Activated CD8-positive, alpha-beta memory T cell treated with anti-CD3 and anti-CD28 coated beads for 48 hours (primary cell): ENCODE results near the gene TRIM29.

ENCODE experiments used
- DNase-seq, 3 experiments: peaks; one replicate each; pipeline ENCODE4 v3.0.0-alpha.2; 2020; ENCODE audit warnings: low read depth in 2 of 3, low spot score in 2 of 3

Gene TRIM29

GRCh38 chr11:120097721-120098385 lies 40.1 kb downstream of the TRIM29 start:
- DNase-seq = no peak

GRCh38 chr11:120096369-120097191 lies 41.3 kb downstream of the TRIM29 start:
- DNase-seq = no peak

- DNase-seq = no peak
Observed at GRCh38 chr11:120095516-120095915, 42.4 kb downstream of the TRIM29 start.

- DNase-seq = no peak
Observed at GRCh38 chr11:120091701-120092100, 46.2 kb downstream of the TRIM29 start.

GRCh38 chr11:120091121-120091520 lies 46.8 kb downstream of the TRIM29 start:
- no peak for DNase-seq

GRCh38 chr11:120090411-120090810 lies 47.5 kb downstream of the TRIM29 start:
- no peak for DNase-seq

- DNase-seq = no peak
Observed at GRCh38 chr11:120089036-120090001, 48.6 kb downstream of the TRIM29 start.

GRCh38 chr11:120088056-120088455 lies 49.9 kb downstream of the TRIM29 start:
- no peak for DNase-seq

GRCh38 chr11:120086651-120087050 lies 51.3 kb downstream of the TRIM29 start:
- no peak for DNase-seq

- DNase-seq = no peak
Observed at GRCh38 chr11:120079750-120080610, 57.9 kb downstream of the TRIM29 start.

- DNase-seq = no peak
Observed at GRCh38 chr11:120078397-120078796, 59.5 kb downstream of the TRIM29 start.

GRCh38 chr11:120074076-120074475 lies 63.8 kb downstream of the TRIM29 start:
- no peak for DNase-seq

- no peak for DNase-seq
Observed at GRCh38 chr11:120073196-120073595, 64.7 kb downstream of the TRIM29 start.

GRCh38 chr11:120068114-120068573 lies 69.8 kb downstream of the TRIM29 start:
- no peak for DNase-seq

- no peak for DNase-seq
Observed at GRCh38 chr11:120067438-120068113, 70.3 kb downstream of the TRIM29 start.

- no peak for DNase-seq
Observed at GRCh38 chr11:120066738-120067437, 71.0 kb downstream of the TRIM29 start.

GRCh38 chr11:120065876-120066275 lies 72.0 kb downstream of the TRIM29 start:
- no peak for DNase-seq

- no peak for DNase-seq
Observed at GRCh38 chr11:120065176-120065575, 72.7 kb downstream of the TRIM29 start.

- DNase-seq = no peak
Observed at GRCh38 chr11:120064341-120064740, 73.6 kb downstream of the TRIM29 start.
